Activated gamma-delta T cell treated with anti-CD3 and anti-CD28 coated beads, Interleukin-2, amount 50 U/mL, for 16 hours (primary cell): Measurements from ENCODE around the gene OPRM1.

Experiments
- DNase-seq: peaks from one replicate; pipeline ENCODE4 v3.0.0-alpha.2; 2020; ENCODE audit warnings: low read depth

Gene OPRM1

DNA sequence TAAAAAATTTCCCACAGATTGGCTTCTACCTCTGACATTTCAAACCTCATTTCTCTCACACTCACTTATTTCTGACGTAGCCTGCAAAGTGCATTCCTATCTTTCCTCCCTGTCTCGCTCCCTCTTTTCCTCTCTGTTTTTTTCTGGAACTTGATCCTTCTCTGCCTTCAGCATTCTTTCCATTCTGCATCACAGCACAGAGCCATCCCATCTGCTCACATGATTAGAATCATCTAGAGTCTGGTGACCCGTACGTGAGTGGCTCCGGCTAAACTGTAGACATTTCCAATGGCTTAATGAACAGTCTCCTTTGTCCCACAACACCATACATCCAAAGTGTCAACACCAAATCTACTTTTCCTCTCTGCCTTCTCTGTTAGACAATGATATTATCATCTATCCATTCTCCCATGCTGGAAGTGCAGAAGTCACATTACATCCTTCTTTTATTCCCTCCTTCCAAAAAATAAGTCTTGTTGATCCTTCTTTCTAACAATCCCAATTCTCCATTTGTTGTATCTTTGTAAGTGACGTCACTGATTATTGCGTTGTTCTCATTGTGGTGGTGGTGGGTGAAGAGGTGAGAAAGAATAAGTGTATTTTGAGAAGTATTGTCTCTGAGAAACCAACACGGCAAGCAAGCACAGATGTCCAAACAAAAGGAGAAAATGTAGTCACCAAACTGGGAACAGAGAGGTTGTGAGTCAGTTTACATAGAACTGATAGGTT lies 41.6 kb downstream of the OPRM1 start:
- DNase-seq, result no peak

DNA sequence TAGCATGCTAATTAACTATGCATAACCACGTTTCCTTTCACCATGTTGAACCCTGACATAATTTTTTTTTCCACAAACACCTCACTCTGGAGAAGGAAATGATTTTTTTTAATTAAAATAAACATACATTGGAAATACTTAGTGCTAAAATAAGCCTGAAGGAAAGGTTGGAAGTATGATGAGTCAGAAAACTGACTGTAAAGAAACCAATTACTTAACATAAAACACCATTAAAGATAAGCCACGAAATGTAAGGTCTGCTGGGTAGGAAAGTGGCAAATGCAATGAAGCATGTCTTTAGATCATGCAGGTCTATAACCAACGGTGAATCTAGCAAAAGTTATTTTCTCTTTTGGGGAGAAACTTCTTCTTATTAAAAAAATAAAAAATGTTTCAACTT lies 47.5 kb downstream of the OPRM1 start:
- DNase-seq, result no peak

DNA sequence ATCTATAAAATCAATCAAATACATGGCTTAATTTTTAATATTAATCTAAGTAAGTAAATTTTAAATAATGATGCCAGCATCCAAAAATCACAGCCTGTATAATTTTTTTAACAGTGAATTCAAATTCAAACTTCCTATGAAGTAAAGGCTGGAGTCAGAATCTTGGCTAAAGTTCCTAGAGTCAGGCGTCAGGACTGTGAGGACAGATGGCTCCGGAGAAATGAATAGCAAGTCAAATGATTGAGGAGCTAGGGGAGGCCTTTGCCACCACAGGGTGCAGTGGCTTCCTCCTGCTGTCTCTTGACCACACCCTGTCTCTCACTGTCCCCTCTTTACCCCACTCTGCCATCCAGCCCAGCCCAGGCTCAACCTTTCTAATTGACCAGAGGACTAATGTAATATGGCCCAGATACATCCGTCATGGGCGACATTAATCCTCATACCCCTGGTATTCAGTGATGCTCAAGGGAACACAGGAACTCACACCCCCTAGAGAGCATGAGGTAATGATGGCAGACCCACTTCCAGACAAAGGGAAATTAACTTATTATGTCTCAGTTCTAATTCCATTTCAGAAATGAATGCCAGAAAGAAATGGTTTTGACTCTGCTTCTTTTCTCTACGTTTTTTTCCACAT lies 53.4 kb downstream of the OPRM1 start:
- no peak for DNase-seq

DNA sequence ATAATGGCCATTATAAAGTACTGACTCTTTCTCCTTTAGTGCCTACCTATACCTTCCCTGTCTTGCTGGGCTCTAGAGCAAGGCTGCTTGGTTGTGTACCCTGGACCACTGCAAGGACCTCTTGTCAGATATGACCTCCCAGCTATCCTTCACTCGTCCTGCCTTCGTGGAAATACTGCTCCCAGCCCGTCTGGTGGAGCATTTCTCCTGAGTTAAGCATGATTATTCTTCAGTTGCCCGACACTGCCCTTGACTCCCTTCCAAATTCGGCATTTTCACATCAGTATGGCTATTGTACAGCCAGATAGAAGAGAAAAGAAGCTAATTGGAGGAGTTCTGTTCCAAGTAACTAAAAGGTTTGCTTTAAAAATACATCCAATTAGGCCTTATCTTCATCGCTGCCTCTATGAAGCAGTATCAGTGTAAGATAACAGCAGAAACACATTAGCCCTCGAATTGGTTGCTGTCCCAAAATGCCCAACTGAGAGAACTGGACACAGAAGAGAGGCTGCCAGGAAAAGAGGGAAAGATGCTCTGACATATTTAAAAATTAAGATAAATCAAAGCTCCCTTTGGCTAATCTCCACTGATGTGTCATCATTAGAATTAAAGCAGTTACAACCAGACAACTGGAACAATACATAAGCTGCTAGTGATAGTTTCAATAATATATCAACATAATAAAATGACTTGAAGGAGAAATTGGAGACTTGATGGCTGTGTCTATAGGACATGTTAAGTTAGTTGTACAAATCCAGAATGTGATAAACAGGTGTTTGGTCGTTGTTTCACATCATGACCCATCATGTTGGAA lies 54.4 kb downstream of the OPRM1 start:
- DNase-seq, result no peak

DNA sequence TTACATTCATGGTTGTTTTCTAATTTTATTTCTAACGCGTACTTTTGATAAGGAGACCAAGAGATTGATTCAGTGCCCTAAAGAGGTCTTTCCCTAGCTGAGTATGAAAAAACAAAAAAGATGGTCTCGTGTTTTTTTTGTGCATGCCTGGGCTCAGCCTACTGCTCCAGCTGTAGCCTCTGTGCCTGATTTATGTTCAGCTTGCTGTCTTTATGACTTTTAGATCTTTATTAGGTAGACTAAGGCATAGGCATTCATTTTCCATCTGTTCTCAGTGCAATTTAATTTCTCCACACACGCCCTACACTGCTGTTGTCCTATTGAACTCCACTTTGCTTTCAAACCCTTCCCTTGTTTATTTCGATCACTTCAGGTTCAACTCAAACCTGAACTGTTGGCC lies 56.5 kb downstream of the OPRM1 start:
- no peak for DNase-seq

DNA sequence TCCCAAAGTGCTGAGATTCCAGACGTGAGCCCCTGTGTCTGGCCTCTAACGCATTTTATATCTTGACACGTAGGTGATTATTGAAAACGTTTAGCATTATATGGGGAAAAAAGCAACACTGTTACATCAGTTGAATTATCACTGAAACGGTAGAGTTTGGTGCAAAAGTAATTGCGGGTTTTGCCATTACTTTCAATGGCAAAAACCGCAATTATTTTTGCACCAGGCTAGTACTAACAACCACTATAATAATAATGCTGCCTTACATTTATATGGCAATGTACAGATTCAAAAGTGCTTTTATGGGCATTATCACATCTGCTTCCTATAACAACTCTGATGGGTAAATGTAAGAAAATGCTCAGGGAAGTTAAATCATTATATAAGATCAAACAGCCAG lies 57.3 kb downstream of the OPRM1 start:
- DNase-seq, result no peak

DNA sequence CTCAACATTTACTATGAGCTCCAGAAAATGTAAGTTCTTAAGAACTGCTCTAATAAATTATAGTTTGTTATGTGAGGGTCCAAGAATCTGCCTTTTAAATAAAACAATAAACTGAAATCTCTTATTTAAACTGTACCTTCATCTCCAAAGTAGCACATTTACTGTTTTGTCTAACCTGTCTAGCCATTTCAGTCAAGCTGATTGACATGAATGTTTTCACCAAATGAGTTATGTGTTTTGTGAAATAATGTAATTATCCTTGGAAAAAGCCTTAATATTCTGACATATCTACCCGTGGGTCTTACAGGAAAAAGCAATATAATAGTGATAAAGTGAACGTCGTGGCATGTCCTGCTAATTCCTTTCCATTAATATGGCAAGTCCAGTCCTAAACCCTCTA lies 57.8 kb downstream of the OPRM1 start:
- DNase-seq, result no peak

DNA sequence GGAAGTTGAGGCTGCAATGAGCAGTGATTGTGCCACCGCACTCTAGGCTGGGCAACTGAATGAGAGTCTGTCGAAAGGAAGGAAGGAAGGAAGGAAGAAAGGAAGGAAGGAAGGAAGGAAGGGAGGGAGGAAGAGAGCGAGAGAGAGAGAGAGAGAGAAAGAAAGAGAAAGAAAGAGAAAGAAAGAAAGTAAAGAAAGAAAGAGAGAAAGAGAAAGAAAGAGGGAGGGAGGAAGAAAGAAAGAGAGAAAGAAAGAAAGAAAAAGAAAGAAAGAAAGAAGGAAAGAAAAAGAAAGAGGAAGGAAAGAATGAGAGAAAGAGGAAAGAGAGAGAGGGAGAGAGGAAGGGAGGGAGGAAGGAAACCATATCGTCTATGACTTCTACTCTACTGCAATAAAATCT lies 60.2 kb downstream of the OPRM1 start:
- no peak for DNase-seq

DNA sequence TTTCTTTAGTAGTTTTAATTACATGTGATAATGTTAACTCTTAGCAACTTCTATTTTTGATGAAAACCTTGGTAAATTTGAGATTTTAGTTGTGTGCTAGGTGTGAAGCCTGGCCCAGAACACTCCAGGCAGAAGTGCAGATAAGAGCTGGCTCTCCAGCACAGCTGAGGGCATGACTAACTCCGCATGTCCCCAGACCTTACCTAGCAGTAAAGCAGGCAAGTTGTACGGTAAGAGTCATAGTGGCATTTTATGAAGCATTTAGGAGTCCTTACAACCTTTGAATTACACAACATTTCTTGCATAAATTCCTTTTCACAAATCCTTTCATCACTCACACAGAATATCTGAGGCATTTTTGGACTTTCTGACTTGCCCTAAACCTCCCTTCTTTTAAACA lies 67.2 kb downstream of the OPRM1 start:
- DNase-seq, result no peak

DNA sequence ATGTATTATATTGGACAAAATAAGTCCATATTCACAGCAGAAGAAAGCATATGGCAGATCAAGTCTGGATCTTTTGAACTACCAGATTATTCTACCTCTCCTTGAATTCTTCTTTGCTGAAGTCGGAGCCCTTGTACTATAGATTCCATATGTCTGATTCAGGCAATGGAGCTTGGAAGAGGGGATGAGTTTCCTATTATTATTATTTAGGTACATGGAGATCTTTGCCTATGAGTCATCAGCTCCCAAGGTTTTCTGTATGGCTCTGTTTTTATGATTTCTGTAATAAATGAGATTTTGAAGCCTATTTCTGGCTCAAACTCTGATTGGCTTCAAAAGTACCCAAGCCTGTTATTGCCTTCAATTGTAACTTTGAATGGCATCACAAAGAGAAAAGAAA lies 72.0 kb downstream of the OPRM1 start:
- DNase-seq, result no peak

DNA sequence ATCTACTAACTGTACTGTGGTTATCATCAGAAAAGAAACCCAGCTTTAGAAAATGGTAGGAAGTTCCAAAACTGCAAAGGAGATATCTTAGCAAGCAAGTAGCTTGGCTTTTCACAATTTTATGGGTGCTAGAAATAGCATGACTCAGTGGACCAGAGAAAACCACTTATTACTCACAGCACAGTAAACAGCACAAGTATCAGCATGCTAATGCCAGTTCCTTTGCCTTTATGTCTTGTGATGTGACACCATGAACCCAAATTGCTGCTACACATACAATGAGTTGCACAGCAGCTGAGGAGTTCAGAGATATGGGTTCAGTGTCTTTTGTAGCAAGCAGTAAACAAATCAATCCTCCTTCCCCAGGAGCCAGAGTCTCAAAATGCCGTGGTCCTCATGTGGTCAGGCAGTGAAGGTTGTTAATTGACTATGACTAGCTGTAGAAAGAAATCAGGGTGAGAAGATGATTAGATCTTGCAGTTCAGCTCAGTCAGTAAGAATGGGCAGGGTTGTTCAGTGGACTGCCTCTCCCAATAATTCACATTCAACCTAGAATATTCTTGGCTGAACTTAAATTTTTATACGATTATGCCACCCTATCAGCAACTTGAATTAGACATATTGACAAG lies 73.3 kb downstream of the OPRM1 start:
- DNase-seq, result no peak

DNA sequence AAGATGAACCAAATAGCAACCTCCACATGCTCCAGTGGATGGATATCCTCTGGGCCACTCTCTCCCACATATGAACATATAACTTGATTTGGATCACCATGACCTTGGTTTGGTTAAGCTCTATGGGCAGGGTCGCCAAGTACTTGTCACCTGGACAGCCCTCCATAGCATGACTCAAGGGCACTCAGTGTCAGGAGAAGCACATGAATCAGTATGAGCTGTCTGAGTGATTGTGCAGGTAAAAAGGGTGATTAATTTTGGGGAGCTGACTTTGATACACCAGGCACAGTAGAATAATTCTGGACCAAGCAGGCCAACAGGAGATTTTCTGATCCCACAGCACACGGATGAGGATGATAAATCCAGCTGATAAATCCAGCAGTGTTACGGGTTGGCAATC lies 74.4 kb downstream of the OPRM1 start:
- DNase-seq, result no peak

DNA sequence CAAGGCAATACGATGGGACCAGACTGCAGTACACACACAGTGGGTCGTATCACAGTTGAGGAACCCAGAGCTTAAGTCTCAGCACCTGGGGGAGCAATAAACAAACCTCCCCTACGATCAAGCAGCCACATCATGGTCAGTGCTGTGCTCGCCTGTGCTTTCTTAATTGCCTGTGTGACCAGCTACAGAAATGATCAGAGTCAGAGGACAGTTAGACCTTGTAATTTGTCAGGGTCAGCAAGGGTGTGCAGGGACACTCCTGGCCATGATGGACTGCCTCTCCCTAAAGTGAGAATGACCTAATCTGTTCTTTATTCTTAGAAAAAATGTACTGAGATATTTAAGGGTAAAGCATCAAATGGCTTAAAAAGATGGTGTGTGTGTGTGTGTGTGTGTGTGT lies 78.4 kb downstream of the OPRM1 start:
- DNase-seq, result no peak

DNA sequence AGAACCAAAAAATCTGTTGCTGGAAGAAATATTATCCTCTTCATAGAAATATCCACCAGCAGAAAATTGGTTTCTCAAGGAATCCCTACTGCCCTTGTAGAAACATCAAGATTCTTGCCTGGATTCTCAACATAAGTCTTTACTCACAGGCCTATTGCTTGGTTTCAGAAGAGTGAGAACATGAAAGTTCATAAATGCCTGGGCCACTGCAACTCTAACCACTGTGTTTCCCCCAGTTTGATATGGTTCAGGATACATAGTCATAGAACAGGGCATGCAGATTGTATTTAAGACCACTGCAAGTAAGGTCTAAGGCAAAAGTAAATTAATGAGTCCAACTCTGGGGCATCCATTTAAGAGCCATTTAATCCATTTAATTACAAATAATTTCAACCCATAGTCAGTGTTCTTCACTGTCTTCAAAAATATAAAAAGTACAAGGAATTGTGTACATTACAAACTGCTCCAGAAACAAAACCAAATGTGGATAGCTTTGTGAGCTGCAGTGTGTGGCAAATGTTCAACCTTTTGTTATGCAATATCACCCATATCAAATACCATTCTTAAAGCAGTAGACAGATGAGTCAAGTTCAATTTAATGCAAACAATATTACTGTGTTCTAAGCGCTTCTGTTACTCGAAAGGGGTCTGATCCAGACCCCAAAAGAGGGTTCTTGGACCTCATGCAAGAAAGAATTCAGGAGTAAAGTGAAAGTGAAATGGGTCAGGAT lies 83.3 kb downstream of the OPRM1 start:
- no peak for DNase-seq

DNA sequence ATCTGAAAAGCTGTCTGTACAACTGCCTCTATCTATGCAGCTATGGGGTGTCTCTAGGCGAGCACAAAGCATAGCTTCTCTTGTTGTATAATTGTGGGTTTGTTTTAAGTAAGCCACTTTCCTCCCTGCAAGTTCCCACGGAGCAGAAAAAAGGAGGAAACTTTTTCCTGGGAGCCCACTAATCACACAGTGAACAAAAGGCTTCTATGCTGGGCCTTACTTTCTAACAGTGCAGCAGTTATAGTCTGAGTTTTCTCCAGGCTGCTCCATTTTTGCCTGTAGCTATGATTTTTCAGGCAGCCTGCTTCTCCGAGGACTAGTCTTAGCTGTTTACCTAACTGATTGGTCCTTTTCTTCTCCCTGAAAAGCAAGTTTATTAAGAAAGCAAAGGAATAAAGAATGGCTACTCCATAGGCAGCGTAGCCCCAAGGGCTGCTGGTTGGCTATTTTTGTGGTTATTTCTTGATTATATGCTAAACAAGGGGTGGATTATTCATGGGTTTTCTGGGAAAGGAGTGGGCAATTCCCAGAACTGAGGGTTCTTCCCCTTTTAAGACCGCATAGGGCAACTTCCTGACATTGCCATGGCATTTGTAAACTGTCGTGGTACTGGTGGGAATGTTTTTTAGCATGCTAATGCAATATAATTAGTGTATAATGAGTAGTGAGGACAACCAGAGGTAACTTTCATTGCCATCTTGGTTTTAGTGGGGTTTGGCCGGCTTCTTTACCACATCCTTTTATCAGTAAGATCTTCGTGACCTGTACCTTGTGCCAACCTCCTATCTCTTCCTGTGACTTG lies 84.3 kb downstream of the OPRM1 start:
- no peak for DNase-seq

DNA sequence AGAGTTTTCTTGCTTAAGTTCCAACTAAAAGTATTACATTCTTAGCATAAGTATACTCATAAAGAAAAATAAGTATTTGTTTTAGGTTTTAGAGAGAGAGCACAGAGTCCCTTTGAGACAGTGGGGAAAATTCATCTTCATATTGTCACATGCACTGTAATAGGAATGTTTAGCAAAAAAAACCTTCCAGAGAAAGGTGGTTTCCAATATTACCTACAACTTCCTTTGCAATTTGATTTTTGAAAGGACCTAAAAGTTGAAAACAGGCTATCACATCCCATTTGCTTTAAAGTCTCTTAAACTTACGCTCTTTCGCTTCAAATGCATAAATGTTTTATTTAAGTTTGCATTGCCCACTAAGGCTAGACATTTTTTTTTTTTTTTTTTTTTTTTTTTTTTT lies 86.4 kb downstream of the OPRM1 start:
- no peak for DNase-seq

DNA sequence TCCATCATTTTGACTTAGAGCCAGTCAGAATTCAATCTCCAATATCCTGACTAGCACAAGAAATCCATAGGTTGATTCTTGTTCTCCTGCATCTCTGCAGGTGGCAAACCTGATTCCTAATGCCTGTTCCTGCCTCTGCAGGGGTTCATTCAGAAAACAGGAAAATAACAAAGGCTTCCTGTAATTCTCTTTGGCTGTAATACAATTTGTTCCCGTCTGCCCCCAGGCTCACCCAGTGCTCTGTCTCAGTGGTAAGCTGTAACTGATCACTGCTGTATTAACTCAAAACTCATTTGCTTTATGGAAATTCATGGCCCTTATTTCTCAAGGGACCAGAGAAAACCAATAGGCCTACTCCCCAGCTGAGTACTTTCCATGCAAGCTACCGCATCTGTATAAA lies 88.6 kb downstream of the OPRM1 start:
- DNase-seq, result no peak

DNA sequence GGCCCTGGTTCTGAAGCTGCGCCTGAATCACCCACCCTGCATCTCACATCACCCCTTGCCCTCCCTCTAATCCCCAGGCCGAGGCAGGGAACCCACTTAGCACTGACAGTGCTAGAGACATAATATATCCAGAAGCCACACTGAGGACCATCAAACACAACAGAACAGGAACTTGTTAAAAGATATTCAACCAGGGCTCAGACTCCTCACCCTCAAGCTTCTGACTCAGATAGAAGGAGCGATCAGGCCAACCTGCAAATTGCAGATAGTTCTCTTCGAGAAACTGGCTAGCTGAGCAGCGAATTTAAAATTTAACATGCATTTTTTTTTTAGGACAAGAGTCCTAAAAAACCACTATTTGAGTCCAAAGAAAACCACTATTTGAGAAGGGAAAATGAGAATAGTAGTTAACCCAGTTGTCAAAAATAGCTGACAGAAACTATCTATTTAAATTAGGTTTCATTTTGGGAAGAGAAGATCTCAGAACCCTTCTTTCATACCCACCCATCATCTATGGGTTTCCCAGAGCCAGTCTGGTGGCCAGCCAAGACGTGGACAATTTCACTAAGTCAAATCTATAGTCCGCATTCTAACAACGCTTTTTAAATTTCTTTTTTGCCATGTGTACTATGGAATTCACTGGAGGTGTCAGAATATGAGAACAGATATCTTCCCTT lies 95.6 kb downstream of the OPRM1 start:
- DNase-seq, result no peak

DNA sequence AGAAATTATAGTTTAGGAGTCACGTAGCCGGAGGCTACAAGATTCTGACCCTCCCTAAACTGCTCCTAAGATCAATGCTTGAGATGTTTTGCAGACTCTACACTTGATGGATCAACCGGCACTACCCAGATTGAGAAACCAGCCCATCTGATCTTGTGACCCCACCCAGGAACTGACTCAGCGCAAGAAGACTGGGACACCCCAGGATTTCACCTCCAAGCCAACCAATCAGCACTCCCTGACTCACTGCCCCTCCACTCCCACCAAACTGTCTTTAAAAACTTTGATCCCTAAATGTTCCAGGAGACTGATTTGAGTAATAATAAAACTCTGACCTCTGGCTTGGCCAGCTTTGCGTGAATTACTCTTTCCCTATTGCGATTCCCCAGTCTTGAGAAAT lies 99.8 kb downstream of the OPRM1 start:
- no peak for DNase-seq

DNA sequence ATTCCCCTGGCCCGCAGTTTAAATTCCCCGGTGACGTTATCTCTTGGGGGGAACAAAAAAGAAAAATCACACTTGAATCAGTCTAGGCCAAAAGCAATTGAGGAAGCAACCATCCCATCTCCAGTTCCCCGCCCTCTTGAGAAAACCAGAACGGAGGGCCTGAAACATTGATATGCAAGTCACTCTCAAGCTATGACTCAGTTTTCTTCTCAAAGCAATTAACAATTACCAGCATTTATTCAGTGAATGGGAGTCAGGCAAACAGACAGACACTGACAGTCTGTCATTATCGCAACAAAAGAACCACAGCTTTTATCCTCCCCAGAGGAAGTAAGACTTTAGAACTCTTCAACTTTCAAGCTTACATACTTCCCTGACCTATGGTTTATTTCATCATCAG lies 100.9 kb downstream of the OPRM1 start:
- no peak for DNase-seq

DNA sequence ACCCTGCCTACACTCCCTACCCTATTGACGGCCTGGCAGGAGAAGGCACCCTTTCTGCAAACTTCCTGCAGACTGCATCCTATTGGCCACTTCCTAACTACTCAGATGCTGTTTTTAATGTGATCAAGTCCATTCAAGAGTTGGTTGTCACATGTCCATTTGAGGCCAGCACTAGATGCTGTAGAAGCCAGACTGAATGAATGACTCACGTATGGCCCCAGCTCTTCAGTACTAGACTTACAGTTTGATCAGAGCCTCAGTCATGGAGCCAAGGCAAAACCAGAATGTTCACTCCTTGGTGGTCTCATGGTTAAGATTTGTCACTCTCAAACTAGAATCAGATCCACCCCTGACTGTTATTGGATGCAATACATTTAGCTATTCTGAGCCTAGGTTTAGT lies 101.7 kb downstream of the OPRM1 start:
- no peak for DNase-seq
